Activated T-helper 2 cell treated with anti-CD3 and anti-CD28 coated beads, Interferon-gamma antibody, Interleukin-2, Interleukin-4, amounts not matched to agents 10 μg/mL and 5 μg/mL and 100 μg/mL, durations not matched to agents 14 hours and 24 hours and 36 hours (primary cell): Measurements from ENCODE around the gene EFCAB6. TPM values are rescaled to one million over a fixed set of nuclear protein-coding genes. Genes with fewer than 3 reads are reported as not detected.
"Not testable (repeated sequence)": the region's sequence is repeated elsewhere in the genome, so short reads cannot be mapped to it uniquely, and the experiment has no call there.

Source experiments
- DNase-seq: peaks from one replicate; pipeline ENCODE4 v3.0.0; 2021; ENCODE audit warnings: low spot score
- H3K27ac Mint-ChIP-seq: one replicate; pipeline ENCODE4 v1.8.0; 2021; ENCODE audit warnings: mixed read lengths
- H3K27me3 Mint-ChIP-seq: one replicate; pipeline ENCODE4 v1.8.0; 2021; ENCODE audit warnings: low read depth, mixed read lengths
- H3K36me3 Mint-ChIP-seq: one replicate; pipeline ENCODE4 v1.8.0; 2021; ENCODE audit warnings: low read depth, mixed read lengths
- H3K4me1 Mint-ChIP-seq: one replicate; pipeline ENCODE4 v1.8.0; 2021; ENCODE audit warnings: low read depth, mixed read lengths
- H3K4me3 Mint-ChIP-seq: one replicate; pipeline ENCODE4 v1.8.0; 2021; ENCODE audit warnings: low read depth, mild to moderate bottlenecking, moderate library complexity, mixed read lengths
- H3K9me3 Mint-ChIP-seq: one replicate; pipeline ENCODE4 v1.8.0; 2021; ENCODE audit warnings: mixed read lengths
- intact Hi-C: fragments of 100-400 bp; cut with micrococcal nuclease; formaldehyde crosslinking; loops from one replicate; pipeline ENCODE4 v1.15.1; 2023
- total RNA-seq: library from RNA; stranded (reverse); gene quantifications from 2 replicates; pipeline ENCODE4 v1.2.3, GENCODE V29; 2022

Gene EFCAB6
- total RNA-seq, 1 donor from 2014 or later = 0.11 TPM

GRCh38 chr22:43669190-43669589, 142.9 kb downstream of the EFCAB6 start:
- Mint-ChIP-seq H3K4me3 (no peak overlapping the region), H3K4me1 (no peaks in the 10 kb centered on the region), H3K9me3 (no peaks in the 10 kb centered on the region), H3K36me3 (no peaks in the 10 kb centered on the region), H3K27me3 (no peaks in the 10 kb centered on the region), H3K27ac (no peak overlapping the region)
- DNase-seq = no peak
- intact Hi-C loops = no loop called here

GRCh38 chr22:43667656-43668055, 144.4 kb downstream of the EFCAB6 start:
- intact Hi-C loops = no loop called here
- H3K27me3 Mint-ChIP-seq = no peaks in the 10 kb centered on the region
- no peaks in the 10 kb centered on the region for H3K36me3 Mint-ChIP-seq
- H3K9me3 Mint-ChIP-seq = no peaks in the 10 kb centered on the region
- H3K4me3 Mint-ChIP-seq = no peak overlapping the region
- no peak for DNase-seq
- H3K4me1 Mint-ChIP-seq = no peaks in the 10 kb centered on the region
- no peak overlapping the region for H3K27ac Mint-ChIP-seq

- Mint-ChIP-seq H3K4me1 (no peaks in the 10 kb centered on the region), H3K27ac (no peak overlapping the region), H3K27me3 (no peaks in the 10 kb centered on the region), H3K9me3 (no peaks in the 10 kb centered on the region), H3K4me3 (no peak overlapping the region), H3K36me3 (no peaks in the 10 kb centered on the region)
- intact Hi-C loops = no loop called here
- DNase-seq = no peak
Observed at GRCh38 chr22:43666457-43666856, 145.6 kb downstream of the EFCAB6 start.

DNA sequence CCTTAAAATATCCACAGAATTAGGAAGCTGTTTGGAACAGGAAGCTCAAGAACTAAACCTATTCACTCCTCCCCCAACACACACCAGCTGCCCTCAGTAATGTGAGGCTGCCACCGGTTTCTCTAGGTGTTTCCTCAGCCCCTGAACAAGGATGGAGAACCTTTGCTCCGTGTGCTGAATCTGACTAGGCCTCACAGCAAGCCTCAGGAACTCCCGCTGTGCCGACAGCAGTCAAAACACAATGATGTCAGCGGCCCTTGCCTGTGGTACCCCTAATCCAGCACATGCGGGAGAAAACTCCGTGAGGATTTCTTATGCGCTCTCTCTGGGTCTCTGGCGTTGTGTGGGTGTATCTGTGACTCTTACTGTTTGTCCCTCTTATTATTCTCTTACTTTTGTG, 153.3 kb downstream of the EFCAB6 start:
- DNase-seq = no peak
- no peaks in the 10 kb centered on the region for H3K27me3 Mint-ChIP-seq
- no peak overlapping the region for H3K4me3 Mint-ChIP-seq
- intact Hi-C loops = no loop called here
- H3K36me3 Mint-ChIP-seq = no peaks in the 10 kb centered on the region
- no peak overlapping the region for H3K27ac Mint-ChIP-seq
- H3K9me3 Mint-ChIP-seq = no peaks in the 10 kb centered on the region
- no peaks in the 10 kb centered on the region for H3K4me1 Mint-ChIP-seq

- DNase-seq, H3K4me1 Mint-ChIP-seq, H3K9me3 Mint-ChIP-seq, intact Hi-C loops, H3K36me3 Mint-ChIP-seq, H3K4me3 Mint-ChIP-seq, H3K27ac Mint-ChIP-seq, H3K27me3 Mint-ChIP-seq: not testable (repeated sequence)
Observed at GRCh38 chr22:43656581-43656980, 155.5 kb downstream of the EFCAB6 start.

DNA sequence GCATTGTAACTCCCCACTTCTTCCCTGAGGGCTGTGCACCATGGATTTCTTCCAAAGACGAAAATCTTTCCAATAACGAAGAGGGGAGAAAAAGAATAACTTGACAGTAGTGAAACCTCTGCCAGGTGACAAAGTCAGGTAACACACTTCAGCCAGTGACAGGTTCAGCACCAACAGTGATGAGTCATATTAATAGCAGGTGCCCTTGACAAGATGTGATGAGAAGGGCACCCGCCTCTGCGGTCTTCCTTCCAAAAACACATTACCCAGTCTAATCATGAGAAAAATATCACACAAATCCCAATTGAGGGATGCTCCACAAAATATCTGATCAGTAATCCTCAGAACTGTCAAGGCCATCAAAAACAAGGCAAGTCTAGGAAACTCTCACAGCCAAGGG, 157.8 kb downstream of the EFCAB6 start:
- no peak overlapping the region for H3K27ac Mint-ChIP-seq
- intact Hi-C loops = no loop called here
- H3K4me1 Mint-ChIP-seq = no peaks in the 10 kb centered on the region
- no peaks in the 10 kb centered on the region for H3K36me3 Mint-ChIP-seq
- no peak for DNase-seq
- no peaks in the 10 kb centered on the region for H3K9me3 Mint-ChIP-seq
- H3K4me3 Mint-ChIP-seq = no peak overlapping the region
- H3K27me3 Mint-ChIP-seq = peaks cover 2% of the 10 kb centered on the region

GRCh38 chr22:43652845-43653244, 159.3 kb downstream of the EFCAB6 start:
- H3K4me3 Mint-ChIP-seq = no peak overlapping the region
- intact Hi-C loops = no loop called here
- H3K4me1 Mint-ChIP-seq = no peaks in the 10 kb centered on the region
- no peaks in the 10 kb centered on the region for H3K9me3 Mint-ChIP-seq
- H3K27me3 Mint-ChIP-seq = peaks cover 2% of the 10 kb centered on the region
- DNase-seq = no peak
- no peak overlapping the region for H3K27ac Mint-ChIP-seq
- H3K36me3 Mint-ChIP-seq = no peaks in the 10 kb centered on the region

GRCh38 chr22:43643387-43643786, 168.7 kb downstream of the EFCAB6 start:
- H3K27ac Mint-ChIP-seq = no peak overlapping the region
- peaks cover 18% of the 10 kb centered on the region for H3K9me3 Mint-ChIP-seq
- no peak overlapping the region for H3K4me3 Mint-ChIP-seq
- DNase-seq = no peak
- intact Hi-C loops = no loop called here
- H3K27me3 Mint-ChIP-seq = peaks cover 4% of the 10 kb centered on the region
- peaks cover 5% of the 10 kb centered on the region for H3K36me3 Mint-ChIP-seq
- no peaks in the 10 kb centered on the region for H3K4me1 Mint-ChIP-seq

DNA sequence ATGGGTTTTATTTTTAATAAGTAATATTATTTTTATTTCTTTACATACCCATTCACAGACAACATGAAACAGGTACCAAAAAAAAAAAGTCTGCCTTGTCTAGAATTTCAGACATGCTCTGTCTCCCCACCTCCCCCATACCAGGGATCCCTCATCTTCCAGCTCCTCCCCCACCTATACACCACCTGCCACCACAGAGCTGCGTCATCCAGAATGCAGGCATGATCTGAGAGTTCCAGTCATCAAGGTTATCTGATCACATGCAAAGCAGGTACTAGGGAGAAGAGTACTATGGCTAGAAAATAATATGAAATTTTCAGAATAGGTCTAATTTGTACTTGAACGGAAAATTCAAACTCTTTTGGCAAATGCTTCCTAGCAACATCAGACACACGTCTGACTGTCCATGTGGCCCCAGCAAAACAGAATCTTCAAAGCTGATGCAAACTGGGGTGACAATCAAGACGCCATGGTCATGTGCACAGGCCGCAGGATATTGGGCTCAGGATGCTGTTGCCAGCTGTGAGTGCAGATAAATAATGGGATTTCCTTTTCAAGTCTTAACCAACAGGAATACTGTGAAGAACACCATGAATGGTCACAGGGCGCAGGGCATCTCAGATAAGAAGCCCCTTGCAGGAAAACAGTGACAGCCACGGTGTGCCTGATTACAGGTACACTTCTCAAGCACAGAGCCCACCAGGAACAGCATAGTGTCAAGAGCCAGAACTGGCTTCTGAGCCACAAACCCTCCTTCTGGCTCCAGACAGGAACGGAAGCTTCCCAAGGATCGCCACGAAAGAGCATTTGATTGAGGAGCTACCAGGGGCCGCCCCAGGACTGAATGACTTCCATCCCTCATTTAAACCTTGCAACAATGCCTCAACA, 169.5 kb downstream of the EFCAB6 start:
- no peak for DNase-seq
- Mint-ChIP-seq H3K36me3 (peaks cover 5% of the 10 kb centered on the region), H3K4me1 (no peaks in the 10 kb centered on the region), H3K9me3 (peaks cover 24% of the 10 kb centered on the region), H3K27ac (no peak overlapping the region), H3K4me3 (no peak overlapping the region), H3K27me3 (peaks cover 4% of the 10 kb centered on the region)
- intact Hi-C loops = no loop called here

DNA sequence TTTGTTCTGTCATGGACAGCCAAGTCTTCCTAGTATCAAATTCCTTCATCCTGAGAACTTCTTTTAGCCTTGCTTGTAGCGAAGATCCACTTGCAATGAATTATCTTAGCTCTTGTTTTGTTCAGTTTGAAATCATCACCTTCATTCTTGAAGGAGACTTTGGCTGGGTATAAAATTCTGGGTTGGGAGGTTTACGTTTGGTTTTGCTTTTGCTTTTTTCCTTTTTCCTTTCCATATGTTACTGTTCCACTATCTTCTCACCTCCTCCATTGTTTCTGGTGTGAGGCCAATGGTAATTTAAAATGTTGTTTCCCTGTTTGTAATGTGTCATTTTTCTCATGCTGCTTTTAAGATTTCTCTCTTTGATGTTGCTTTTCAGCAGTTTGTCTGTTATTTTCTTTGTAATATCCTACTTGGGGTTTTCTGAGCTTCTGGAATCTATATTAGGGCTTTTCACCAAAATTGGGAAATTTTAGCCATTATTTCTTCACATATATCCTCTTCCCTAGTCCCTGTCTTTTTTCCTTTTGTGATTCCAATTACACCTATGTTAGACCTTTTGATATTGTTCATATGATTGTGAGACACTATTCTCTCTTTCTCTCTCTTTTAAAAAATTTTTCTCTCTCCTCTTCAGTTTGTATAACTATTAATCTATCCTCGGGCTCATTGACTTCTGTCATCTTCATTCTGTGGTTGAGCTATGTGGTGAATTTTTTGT, 172.7 kb downstream of the EFCAB6 start:
- H3K27ac Mint-ChIP-seq = no peak overlapping the region
- peaks cover 24% of the 10 kb centered on the region for H3K9me3 Mint-ChIP-seq
- H3K4me1 Mint-ChIP-seq = no peaks in the 10 kb centered on the region
- H3K36me3 Mint-ChIP-seq = peaks cover 5% of the 10 kb centered on the region
- intact Hi-C loops = no loop called here
- H3K27me3 Mint-ChIP-seq = no peaks in the 10 kb centered on the region
- no peak overlapping the region for H3K4me3 Mint-ChIP-seq
- DNase-seq = no peak

GRCh38 chr22:43637275-43638260, 174.5 kb downstream of the EFCAB6 start:
- DNase-seq = no peak
- H3K27ac Mint-ChIP-seq = no peak overlapping the region
- no peak overlapping the region for H3K4me3 Mint-ChIP-seq
- H3K27me3 Mint-ChIP-seq = no peaks in the 10 kb centered on the region
- H3K9me3 Mint-ChIP-seq = peaks cover 24% of the 10 kb centered on the region
- peaks cover 5% of the 10 kb centered on the region for H3K36me3 Mint-ChIP-seq
- intact Hi-C loops = no loop called here
- no peaks in the 10 kb centered on the region for H3K4me1 Mint-ChIP-seq

DNA sequence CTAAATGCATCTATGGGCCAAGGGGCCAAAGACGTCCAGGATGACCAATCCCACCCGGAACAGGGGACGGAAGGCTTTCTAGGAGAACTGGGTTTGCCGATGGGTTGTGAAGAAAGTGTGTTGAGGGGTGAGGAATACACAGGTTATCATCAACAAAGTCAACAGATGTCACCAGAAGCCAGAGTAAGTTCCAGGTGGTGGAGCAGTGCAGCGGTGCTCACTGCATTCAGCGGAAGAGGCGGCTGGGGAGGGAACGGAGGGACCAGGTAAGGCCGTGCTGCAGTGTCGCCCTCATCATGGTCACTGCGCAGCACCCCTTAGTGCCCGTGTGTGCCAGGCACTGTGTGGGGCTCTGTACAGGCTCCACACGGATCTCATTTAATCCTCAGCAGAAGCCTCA, 176.0 kb downstream of the EFCAB6 start:
- Mint-ChIP-seq H3K27me3 (no peaks in the 10 kb centered on the region), H3K4me1 (no peaks in the 10 kb centered on the region), H3K27ac (no peak overlapping the region), H3K9me3 (peaks cover 24% of the 10 kb centered on the region), H3K36me3 (peaks cover 5% of the 10 kb centered on the region), H3K4me3 (no peak overlapping the region)
- intact Hi-C loops = no loop called here
- DNase-seq = no peak
